Measurements from ENCODE around the gene FAM110D.

The FAM110D gene

GRCh38 chr1:26129778-26130177 is 29.1 kb upstream of the FAM110D start:
- no peak for DNase-seq (ENCODE audit: low read depth)

DNA sequence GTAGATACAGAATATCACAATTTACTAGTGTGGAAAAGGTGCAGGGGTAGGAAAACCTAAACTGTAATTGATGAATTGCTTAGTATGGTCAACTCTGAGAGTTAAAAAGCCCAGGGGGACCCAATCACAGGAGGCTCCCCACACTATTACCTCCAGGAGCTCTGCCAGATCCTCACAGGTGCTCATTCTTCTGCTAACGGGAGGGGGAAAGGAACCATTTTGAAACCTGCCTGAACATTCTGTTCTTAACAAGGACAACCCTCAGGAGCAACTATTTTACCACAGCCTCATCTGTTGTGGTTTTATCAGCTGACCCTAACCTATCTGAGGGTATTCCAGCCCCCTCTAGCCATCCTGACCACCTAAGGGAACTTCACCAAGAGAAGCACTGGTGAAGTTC is 28.2 kb upstream of the FAM110D start:
- no peak for DNase-seq (ENCODE audit: low read depth)

DNA sequence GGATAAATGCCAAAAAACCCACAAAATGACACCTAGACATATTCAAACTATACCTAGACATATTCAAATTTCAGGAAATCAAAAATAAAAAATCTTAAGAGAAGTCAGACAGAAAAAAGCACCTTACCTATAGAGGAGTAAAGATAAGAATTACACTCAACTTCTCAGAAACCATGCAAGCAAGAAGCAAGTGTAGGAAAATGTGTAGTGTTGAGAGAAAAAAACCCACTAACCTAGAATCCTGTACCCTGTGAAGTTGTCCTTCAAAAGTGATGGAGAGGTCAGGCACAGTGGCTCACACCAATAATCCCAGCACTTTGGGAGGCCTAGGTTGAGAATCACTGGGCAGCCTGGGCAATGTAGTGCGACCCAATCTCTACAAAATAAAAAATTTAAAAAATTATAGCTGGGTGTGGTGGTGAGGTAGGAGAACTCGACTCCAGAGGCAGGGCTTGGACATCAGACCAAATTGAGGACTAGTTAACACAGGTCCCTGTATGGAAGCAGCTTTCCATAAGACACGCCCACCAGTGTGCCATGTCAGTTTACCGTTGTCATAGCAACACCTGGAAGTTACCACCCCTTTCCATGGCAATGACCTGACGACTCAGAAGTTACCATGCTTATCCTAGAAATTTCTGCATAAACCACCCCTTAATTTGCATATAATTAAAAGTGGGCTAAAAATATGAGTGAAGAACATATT is 26.6 kb upstream of the FAM110D start:
- DNase-seq (ENCODE audit: low read depth): no peak

GRCh38 chr1:26132834-26133167 is 26.1 kb upstream of the FAM110D start:
- DNase-seq (ENCODE audit: low read depth): no peak

DNA sequence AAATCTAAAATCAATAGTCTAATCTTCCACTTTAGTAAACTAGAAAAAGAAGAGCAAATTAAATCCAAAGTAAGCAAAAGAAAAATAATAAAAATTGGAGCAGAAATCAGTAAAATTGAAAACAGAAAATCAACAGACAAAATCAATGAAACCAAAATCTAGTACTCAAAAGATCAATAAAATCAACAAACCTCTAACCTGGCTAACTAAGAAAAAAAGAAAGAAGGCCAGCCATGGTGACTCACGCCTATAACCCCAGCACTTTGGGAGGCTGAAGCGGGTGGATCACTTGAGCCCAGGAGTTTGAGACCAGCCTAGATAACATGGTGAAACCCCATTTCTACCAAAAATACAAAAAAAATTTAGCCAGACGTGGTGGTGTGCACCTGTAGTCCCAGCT is 24.4 kb upstream of the FAM110D start:
- DNase-seq (ENCODE audit: low read depth): no peak

GRCh38 chr1:26138974-26139558 is 19.8 kb upstream of the FAM110D start:
- DNase-seq (ENCODE audit: low read depth): no peak

DNA sequence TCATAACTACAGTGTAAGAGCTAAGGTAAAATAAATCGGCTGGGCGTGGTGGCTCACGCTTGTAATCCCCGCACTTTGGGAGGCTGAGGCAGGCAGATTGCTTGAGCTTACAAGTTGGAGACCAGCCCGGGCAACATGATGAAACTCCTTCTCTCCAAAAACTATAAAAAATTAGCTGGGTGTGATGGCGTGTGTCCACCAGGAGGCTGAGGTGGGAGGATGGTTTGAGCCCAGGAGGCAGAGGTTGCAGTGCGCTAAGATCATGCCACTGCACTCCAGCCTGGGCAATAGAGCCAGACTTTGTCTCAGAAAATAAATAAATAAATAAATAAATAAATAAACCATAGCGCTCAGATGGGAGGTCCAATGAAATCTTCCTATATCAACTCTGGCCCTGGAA is 16.7 kb upstream of the FAM110D start:
- DNase-seq (ENCODE audit: low read depth): no peak

DNA sequence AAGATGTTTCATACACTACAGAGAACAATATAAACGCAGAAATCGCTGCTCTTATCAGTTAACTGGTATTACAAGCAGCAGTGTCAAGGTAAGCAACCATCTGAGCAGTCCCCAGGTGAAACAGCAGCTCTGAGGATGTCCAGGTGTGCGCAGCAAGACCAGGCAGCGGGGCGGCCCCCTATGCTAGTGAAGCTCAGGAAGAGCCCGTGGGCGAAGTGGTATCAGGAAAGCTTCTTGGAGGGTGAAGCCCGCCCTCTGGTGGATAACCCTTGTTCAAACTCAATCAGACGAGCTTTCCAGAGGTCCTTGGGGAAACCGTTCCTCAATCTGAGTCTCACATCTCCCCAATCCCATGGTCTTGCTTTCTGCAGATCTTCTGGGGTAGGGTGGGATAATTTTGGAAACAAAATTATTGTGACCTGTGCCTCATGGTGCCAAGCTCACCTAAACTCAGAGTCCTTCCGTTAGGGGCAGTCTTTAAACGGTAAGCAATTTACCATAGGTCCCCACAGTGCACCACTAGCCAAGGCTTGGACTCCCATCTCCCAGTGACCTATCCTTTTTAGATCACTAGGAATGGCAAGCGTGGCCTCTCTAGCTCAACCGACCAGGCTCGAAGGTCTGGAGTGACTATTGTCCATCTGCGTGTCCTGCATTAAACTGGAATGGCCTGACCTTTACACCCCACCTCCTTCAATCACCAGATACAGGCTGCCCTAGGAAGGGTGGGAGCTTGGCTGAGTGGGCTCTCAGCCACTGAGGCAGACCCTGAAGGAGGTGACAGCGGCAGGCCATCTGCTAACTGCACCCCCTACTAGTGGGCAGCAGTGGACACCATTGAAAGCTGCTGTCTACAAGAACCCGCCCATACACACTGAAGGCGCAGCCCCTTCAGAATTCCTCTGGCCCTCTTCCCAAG is 13.6 kb upstream of the FAM110D start:
- peak; percentile 60 for DNase-seq (ENCODE audit: low read depth)

DNA sequence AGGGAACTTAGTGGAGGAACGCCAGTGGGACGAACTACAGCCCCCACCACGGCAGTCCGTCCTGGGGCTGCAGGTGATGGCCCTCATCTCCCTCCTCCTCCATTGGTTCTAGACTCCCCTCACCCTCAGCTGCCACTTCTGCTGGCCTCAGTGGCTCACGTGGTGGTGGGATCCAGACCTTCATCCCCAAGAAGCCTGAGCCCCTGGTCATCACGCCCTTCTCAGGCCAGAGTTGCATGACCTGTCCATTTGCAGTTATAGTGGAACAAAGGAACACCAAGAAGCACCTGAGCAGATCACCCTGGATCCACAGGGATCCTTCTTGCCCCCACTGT is 13.0 kb upstream of the FAM110D start:
- no peak for DNase-seq (ENCODE audit: low read depth)

- no peak for DNase-seq (ENCODE audit: low read depth)
These were observed 10.0 kb upstream of the FAM110D start for GRCh38 chr1:26148887-26149286.

DNA sequence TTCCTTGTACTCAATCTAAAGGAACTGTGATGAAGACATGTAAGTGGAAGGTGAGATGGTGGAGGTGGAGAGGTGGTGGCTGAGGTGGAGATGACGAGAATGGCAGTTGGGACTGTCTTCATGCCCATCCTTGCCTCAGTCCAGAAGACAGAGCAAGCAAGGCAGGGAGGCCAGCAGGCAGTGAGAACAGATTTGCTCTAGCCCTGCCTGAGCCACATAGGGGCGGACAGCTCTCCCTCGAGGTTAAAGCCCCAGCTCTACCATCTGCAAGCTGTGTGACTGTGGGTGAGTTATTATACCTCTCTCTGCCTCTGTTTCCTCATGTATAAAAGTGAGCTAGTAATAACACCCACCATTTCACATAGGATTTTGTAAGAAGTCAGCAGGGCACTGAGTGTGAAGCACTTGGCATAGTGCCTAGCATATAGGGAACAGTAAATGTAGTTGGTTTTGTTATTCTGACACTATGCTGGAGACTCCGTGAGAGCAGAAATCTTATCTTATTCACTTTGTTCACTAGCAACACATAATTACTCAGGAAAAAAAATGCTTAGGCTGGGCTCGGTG is 4.8 kb upstream of the FAM110D start:
- DNase-seq (ENCODE audit: low read depth): no peak

- no peak for DNase-seq (ENCODE audit: low read depth)
These were observed 4.1 kb upstream of the FAM110D start for GRCh38 chr1:26154750-26155149.

DNA sequence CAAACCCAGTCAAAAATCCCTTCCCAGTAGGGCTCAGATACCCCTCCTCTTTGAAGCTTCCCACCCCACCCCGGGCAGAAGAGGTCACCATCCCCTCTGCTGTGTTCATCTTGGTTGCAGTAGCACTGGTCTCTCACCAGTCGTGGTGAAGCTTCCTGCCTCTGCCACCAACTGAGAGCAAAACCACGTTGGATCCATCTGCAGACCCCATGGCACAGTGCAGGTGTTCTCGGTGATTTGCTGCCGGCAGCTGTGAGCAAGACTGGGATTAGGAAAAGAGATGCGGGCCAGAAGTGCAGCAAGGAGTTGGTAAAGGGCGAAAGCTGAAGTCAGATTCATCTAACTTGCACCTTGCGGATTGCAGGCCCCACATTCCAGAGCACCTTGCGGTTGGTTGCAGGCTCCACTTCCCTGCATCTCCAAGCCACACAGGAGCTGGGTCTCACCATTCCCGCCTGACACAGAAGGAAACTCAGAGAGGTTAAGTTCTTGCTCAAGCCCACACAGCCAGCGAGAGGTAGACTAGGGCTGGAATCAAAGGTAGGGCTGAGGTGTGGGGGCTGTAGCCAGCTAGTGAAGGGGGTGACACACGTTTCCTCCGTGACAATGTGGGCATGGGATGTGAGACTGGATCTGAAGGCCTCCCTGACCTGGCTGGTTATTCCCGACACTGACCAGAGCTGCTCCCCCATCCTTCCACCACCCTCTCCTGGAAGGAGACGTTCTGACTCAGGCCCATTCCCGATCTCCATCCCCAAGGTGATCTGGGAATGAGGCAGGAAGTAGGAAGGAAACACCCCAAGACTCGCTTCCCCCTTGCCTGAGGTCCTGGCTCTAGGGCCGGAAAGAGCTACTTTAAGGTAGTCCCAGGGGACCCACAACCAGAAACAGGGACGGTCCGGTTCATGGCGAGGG is 3.3 kb upstream of the FAM110D start:
- DNase-seq (ENCODE audit: low read depth): no peak

- no peak for DNase-seq (ENCODE audit: low read depth)
These were observed 2.4 kb upstream of the FAM110D start for GRCh38 chr1:26156285-26157038.

DNA sequence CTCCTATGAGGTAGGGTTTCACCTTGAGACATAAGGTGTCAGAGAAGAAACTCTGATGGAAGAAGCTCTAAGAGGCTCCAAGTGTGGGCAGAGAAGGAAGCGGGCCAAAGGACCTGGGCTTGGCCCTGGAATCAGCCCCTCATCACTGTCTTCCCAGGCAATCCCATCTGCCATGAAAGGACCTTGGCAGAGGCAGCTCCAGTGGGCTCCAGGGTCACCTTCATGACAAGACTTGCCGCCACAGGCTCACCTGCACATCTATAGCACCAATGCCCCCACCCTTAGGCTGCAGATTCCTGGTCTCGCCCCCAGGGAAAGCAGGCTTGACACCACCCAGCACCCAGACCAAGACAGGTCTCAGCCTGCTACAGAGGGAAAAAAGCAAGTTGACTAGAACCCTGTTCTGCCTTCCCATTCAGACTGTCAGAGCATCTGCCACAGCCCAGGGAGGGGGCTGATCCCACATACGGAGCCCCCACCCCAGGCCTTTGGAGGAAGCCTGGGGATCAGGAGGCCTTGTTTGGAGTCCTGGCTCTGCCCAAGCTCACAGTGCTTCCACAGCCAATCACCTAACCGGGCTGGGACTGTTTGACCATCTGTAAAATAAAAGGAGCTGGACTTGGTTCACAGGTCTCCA is 490 bp upstream of the FAM110D start:
- DNase-seq (ENCODE audit: low read depth): no peak

DNA sequence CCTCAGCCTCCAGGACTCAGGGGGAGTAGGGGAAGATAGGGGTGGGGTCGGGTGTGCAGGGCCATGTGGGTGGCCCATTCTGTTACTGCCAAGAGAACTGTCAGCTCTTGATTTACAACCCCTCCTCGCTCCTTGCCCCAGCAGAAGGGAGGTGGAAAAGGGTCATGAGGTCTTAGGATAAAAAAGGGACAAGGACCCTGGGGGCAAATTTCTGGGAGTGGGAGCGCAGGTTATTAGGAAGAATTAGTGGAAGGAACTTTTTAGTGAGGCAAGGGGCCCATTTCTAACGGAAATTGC is 812 bp downstream of the FAM110D start:
- DNase-seq (ENCODE audit: low read depth): no peak

DNA sequence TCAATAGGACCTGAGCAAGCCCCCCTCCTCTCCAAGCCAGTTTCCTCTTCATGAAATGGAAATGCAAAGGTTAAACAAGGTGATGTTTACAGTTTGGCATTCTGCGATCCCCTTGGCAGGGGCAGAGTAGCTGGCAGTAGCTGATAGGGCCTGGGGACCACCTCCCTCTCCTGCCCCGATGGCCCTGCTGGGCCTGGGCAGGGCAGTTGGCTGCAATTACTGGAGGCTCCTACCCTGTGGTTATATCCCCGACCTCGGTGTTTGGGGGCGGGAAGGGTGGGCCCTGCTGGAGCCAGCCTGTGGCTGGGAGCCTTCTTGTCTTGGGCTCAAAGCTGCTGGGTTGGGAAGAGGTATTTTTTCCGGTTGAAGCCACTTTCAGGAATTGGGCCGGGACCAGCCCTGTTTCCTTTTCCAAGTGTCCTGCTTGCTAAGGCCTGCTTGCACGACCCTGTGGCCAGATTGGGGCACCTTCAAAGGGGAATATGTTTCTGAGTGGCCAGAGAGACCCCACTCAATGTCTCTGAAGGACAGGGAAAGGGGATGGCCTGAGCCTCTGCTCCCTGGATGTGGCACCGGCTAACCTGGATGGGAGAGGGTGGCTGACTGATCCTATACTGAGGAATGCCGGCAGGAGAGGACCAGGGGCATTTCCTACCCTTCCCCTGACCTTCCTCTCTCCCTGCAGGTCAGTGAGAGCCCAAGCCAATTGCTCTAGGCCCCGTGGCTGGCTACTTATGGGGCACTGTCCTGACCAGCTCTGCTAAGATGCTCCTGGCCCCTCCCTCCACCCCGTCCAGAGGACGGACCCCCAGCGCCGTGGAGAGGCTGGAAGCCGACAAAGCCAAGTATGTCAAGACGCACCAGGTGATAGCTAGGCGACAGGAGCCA is 1.9 kb downstream of the FAM110D start:
- DNase-seq (ENCODE audit: low read depth): no peak

DNA sequence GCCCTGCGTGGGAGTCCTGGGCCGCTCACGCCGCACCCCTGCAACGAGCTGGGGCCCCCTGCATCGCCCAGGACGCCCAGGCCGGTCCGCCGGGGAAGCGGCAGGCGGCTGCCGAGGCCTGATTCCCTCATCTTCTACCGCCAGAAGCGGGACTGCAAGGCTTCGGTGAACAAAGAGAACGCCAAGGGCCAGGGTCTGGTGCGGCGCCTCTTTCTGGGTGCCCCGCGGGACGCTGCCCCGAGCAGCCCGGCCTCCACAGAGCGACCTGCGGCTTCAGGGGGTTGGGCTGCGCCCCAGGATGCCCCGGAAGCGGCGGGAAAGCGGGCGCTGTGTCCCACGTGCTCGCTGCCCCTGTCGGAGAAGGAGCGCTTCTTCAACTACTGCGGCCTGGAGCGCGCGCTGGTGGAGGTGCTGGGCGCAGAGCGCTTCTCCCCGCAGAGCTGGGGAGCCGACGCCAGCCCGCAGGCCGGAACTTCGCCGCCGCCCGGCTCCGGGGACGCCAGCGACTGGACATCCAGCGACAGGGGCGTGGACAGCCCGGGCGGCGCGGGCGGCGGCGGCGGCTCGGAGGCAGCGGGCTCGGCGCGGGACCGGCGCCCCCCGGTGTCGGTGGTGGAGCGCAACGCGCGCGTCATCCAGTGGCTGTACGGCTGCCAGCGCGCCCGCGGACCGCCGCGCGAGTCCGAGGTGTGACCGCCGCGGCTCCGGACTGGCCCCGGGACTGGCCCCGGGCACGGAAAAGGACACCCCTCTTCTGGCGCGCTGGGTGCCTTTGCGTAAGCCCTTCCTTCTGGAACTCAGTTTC is 2.7 kb downstream of the FAM110D start:
- DNase-seq (ENCODE audit: low read depth): peak; percentile 41

DNA sequence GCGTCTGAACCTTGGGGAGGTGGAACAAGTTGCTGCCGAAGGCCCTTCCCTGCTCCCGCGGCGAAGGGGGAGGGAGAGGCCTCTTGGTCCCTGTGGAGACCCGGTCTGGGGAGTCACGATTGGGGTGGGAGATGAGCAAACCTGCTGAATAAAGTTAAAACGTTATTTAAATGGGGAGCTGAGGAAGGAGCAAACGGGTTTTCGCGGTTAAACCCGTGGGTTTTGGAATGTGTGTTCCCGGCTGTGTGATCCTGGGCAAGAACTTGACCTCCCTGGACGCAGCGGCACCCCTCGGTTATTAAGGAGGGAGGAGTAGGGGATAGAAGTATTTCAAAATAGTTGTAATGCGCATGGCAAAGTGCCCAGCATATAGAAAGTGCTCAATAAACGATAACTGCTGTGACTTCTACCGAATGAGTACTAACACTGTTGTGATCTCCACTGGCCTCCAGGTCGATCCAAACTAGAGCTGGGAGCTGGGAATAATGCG is 3.4 kb downstream of the FAM110D start:
- no peak for DNase-seq (ENCODE audit: low read depth)
